NK-92 (cell line): ENCODE data around the gene CHCHD3.

Experiments
- DNase-seq: peaks from one replicate; lab custom pipeline; 2025; ENCODE audit not compliant: unreplicated experiment; lab: John Stamatoyannopoulos, UW

The CHCHD3 gene

DNA sequence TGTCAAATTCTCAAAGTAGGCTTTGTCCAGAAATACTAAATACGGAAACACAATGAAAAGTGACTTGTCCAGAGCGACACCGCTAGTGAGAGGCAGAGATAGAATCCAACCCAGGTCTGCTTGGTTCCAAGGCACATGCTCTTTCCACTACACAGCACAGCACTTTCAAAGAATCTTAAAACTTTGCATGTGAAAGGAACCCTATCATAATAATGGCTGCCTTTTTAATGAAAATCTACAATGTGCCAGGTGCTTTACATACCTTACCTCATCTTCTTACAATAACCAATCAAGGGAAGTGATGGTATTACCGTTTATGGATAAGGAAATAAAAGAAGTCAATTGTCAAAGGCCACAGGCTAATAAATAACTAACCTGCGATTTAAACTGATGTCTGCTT lies 2.6 kb downstream of the CHCHD3 start:
- DNase-seq = no peak

DNA sequence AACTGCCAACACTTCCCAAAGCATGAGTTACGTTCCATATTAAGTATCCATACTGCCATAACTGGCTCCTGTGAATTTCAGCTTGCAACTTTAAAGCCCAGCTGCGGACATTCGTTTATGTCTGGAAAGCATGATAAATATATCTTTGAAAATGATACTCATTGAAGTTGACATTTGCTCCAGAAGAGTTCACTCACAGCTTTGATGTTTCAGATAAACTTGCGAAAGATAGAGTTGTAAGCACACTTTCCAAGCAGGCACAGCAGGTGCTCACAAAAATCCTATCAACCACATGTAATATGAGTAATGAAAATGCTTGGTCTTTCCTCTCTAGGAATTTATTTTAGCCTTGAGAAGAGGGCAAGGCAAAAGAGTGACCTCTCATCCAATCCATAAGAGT lies 4.5 kb downstream of the CHCHD3 start:
- DNase-seq = no peak

DNA sequence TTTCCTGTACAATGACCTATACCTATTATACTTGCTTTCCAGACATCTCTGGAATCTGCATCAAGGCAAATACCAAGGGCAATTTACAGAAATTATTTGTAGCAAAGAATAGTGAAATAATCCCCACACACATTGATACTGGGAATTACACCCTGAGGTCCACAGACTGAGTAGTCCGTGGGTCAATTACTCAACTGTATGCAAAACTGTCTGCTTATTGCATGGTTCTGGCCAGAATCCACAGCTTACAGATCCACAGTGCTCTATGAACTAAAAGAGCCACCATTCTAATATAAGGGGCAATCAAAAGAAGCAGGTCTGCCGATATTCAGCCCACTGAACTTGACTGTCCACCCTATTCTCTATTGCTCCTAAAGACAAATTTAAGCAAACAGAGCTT lies 5.7 kb downstream of the CHCHD3 start:
- DNase-seq = no peak

DNA sequence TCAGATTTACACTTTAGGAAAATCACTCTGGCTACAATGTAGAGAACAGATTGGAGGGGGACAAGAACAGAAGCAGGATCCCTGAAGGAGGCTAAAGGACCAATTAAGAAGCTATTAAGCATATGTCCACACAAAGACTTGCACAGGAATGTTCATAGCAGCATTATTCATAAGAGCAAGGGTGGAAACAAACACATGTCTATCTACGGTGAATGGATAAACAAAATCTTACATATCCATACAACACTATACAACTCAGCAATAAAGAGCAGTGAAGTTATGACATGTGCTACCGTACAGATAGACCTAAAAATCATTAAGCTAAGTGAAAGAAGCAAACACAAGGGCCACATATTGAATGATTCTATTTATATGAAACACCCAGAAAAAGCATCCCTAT lies 10.4 kb downstream of the CHCHD3 start:
- no peak for DNase-seq

DNA sequence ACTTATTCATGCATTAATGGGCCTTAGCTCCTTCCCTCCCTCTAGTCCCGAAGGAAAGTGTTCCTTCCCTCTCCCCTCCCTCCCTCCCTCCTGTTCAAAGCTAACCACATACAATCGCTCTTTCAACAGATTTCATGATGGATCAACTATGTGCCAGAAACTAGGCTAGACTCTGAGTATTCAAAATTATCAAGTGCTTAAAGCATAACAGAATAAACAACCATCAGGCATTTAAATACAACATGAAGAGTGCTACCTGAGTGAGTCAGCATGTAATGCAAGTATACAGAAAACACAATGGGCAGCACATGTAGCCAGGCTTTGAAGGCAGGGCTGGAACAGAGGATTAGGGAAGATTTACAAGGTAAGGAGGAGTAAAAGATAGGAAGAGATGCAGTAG lies 11.3 kb downstream of the CHCHD3 start:
- no peak for DNase-seq

DNA sequence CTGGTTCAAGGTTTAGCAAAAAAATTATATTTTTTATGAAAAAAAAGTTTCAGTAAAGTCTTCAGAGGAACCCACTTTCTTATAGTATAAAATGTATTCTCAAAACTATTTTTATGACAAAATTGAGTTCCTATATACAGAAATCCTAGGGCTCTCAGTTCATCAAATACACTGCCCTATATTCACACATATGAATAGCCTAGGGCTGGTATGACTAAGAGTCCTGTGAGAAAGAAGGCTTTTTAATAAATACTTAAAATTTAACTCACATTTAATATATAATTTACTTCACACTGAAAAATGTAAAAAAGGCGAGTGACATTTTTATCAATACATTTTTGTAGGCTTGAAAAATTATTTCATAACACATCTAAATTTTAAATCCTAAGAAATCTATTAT lies 16.6 kb downstream of the CHCHD3 start:
- no peak for DNase-seq

DNA sequence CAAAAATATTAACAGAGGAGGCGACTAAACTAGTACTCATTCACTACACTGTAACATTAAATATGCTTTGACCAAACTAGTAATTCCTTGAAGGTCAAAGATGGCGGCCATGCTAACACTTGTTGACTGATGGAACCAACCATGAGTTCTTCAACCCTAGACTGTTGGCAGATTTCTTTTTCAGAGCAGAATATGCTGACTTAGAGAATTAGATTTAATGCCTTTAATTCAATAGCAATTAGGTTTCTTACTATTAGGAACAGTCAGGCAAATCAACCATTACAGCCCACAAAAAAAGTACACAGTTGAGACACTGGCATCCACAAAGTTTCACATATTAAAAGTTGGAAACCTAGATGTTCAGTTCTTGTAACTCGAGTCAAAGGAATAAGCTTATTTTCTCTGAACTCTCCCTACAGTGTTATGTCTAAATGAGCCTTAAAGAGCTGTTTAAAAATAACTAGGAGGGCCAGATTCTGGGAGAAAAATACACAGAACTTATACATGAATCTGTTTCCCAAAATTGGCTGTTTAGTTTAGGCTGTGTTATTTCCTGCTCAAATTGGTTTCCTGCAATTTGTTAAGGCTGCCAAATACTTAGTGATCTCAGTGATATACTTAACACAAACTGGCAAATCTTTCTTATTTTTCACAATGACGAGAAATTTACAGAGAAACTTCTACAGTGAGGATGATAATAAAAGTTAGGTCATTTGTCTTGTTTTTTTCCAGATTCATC lies 17.6 kb downstream of the CHCHD3 start:
- DNase-seq = no peak

DNA sequence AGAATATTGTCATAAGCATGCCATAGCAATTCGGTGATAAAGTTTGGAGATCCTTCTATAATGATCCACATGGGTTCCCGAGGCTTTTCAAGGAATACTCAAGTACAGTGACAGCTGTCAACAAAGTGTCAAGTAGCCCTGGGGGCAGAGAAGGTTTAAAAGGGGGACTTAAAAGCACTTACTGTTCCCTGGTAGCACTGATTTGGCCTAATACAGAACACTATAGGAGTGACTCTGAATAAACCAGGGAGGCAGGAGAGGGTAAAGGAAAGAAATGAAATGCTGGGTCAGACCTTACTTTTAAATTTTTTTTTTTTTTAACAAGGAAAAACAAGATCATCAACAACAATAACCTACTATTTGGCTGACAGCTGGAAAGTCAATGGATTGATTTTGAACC lies 20.1 kb downstream of the CHCHD3 start:
- DNase-seq = no peak

DNA sequence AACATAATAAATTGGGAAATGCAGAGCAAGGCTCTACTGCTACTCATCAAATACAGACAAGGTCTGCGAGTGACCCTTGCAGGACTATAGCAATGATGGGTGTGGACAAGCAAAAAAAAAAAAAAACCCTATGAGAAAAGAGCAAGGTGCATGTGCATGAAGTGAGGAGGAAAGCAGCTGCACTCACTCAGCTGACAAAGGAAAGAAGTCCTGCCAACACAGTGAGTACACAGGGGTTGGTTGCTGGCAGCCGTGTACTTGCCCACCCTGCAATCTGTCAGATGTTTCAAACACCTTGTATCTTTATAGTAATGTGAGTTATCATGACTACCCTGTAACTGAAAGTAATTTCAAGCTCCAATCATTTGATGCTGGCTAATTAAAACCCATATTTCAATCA lies 20.5 kb downstream of the CHCHD3 start:
- DNase-seq = no peak

DNA sequence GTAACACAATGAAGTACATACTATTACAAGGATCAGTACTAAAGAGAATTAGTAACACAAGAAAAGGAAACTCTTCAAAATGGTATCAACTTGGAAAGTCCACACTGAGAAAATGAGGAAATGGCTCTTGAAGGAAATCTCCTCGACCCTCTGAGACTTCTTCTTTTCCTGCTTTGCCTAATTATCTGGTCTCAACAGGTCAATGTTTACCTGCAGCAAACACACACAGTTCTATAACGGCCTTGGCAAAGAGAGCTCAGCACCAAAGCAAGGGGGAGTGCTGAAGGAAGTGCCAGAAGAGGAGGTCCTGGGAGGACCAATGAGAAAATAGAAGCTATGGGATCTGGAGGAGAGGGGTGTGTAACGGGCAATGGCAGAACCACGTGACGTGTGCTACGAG lies 21.9 kb downstream of the CHCHD3 start:
- no peak for DNase-seq

DNA sequence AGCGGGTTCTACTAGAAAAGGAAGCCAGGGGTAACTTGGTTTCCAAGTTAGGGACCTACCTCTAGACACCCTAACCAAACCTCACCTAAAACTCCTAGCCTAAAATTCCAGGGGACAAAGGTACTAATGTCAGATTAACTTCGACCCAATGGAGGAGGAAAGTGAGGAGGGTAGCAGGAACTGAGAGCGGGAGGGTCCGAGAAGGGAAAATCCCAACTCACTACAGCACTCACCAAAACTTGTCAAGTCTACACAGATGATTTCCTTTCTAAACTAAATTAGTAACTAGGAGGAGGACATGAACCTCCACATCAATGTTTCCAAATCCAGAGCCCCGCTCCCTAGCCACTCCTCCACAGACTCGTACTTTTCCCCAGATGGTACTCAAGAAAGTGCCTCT lies 22.6 kb downstream of the CHCHD3 start:
- DNase-seq = no peak

DNA sequence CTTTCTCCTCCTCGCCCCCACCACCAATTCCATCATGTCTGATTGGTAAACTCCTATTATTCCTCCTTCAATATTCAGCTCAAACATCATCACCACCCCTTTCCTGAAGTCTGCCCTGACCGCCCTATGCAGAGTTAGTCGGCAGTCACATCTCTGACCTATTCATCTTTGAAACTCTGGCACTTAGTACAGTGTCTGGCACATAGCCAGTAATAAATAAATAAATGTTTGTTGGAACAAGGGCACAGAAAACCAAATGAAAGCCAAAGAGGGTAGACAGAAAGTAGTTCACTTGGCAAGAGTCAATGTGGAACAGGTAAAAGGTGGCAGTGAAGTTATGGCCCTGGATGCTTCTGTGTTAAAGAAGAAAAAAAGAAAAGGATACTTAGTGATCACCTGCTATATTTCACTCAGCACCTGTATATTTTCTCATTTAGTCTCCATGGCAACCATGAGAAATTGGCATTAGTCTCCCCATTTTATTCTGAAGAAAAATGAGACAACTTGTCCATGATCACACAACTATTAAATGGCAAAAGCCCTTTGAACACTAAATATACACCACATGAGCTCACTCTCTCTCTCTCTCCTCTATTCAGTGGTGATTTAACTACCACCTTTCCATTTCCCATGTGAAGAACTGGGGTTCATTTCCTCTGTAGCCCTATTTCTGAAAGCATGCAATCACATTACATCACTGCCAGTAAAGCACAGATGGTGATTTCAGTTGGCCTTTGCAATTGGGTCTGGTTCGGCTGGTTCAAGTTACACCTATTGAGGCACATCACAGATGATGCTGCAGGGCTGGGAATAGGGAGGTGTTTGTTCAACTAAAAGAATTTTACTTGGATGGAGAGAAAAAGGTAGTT lies 25.3 kb downstream of the CHCHD3 start:
- DNase-seq = no peak

DNA sequence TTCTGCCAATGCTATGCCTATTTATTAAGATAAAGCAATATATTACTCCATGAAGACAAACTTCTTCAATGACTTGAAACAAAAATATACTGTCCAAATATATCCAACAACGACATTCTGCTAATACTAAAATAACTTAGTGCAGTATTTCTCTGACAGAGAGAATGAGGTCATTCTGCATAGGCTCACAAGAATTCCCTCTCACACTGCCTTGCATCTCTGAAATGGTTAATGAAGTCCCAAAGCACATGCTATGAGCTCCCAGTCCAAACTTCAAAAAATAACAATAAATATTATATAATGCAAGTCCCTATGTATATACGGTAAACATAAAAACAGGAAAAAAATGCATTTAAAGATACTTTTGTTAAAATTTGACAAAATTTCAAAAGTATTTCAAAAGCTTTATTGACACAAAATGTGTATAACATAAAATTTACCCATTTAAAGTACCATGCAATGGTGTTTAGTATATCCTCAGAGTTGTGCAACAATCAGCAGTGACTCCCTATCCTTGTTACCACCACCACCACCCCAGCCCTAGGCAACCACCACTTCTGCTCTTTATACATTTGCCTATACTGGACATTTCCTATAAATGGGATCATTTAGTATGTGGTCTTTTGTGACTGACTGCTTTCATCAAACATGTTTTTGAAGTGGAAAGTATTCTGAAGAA lies 27.6 kb downstream of the CHCHD3 start:
- no peak for DNase-seq

DNA sequence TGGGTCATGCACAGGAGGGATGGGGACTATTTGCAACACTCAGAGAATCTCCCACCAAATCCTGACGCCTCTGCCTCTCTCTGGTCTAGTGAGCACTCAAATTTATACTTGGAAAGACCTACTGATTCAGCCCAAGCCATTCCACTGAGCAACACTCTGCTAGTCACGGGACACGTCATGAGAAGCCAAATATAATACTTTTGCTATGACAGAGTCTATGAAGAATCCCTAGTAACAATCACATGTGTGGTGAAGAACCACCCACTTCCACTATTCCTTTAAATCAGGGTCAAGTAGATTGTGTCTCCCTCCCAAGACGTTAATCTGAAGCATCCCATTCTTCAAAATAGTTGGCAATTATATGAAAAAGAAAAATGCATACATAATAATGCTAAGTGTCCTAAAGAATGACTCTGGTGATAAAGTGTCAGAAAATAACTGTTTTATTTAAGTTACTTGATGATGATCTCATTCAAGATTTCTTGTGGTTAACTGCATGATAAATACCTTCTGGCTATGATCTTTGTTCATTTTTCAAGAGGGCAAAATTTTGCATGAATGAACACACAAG lies 28.5 kb downstream of the CHCHD3 start:
- no peak for DNase-seq

DNA sequence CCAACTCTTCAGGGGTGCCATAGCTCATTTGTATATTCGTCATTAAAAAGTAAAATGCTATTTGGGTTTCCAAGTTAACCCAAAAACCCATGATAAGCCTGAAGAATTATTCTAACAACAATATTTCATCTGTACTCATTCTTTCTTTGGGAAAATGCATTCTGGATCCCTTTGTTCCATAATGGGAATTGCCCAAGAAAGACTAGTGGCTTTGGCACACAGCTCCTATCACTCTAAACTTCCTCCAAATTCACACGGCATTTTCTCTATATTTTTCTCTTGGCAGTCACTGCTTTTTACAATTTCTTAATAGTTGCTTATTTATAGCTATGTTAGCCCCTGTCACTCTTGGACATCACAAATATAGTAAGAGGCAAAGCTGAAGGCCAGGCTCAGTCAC lies 29.1 kb downstream of the CHCHD3 start:
- no peak for DNase-seq

DNA sequence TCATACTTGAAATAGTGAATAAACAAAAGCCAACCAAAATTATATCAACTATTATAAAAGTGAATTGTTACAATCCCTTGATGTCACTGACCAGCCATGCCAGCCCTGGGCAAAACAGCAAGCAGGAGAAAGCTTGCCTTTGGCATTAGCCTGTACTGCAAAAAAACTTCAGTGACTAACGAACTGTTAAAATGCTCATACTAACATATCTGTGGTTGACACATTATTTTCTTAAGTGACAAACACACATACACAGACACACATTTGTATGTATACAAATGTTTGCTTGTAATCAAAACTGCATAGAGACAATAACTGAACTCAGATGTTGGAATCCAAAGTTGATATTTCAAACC lies 29.5 kb downstream of the CHCHD3 start:
- DNase-seq = no peak

DNA sequence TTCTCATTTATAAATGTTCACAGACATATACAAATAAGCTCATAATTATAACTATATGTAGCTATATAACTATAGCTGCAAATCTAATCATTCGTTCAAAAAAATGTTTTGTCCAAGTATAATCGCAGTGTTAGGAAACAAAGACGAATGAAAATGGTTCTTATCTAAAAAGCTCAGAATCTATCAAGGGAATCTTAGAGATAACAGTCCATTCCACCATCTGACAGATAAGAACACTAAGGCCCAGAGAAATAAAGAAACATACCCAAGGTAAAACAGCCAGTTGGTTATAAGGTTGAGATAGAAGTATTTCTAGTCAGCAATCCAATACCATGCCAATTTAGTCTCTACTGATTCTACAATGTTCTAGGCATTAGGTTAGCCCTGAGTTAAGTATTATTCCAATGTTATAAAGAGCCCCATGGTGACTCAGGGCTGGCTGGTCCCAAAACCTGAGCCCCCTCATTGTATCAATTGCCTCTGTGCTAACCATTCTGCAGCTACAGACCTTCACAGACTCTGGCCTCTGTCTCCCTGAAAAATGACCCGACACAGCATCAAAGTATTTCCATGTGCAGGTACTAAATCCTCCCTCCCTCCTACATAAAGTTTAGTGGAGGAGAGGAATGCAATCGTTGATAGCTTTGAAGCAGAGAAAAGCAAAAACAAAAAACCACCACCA lies 30.0 kb downstream of the CHCHD3 start:
- no peak for DNase-seq

DNA sequence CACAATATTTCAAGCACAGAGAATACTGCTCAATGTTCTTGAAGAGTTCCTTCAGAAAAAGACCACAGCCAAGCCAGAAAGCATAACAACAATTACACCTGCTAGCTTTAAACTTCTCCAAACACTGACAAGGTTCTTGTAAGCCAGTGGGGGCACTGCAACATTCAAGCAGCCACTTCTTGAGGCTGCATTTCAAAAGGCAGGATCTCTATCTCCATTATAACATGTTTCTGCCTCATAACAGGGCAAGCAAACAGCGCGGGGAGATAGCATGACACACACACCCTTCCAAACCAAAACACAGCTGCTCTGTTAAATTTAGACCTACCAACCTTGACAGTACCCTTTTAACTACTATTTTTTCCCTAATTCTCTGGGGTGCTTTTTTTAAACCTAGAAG lies 30.8 kb downstream of the CHCHD3 start:
- no peak for DNase-seq

DNA sequence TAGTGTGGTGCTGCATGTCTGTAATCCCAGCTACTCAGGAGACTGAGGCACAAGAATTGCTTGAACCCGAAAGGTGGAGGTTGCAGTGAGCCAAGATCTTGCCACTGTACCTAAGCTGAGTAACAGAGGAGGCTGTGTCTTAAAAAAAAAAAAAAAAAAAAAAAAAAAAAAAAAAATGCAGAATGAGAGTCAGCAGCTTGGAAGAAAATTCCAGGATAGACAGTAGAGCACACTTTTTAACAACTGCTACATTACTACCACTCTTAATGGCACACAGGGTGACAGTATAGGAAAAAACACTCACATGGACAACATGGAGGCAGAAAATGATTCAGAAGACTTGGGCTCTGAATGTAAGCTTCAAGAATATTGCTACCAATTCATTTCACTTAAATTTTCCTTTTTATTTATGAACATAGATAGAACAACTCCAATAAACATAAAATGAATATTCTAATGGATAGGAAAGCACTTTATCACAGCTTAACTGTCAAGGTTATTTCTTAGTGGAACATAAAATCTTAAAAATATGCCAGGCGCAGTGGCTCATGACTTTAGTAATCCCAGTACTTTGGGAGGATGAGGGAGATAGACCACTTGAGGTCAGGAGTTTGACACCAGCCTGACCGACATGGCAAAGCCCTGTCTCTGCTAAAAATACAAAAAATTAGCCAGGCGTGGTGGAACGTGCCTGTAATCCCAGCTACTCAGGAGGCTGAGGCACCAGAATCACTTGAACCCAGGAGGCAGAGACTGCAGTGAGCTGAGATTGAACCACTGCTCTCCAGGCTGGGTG lies 31.5 kb downstream of the CHCHD3 start:
- no peak for DNase-seq

DNA sequence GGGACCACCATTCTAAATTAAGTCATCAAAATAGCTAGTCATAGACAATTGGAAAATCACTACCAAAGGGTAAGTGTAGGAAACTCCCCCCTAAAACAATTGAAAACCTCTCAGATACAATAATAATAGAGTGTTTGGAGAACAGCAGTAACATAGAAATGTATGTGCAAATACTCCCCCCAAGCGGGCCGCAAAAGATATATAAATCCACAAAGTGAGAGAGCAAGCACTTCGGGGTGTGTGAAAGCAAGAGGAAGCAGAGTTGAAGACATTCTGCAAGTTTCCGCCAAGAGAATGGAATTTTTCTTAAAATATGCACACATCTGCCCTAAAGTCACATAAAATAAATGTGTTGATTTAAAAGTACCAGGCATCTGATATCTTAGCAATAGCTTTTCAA lies 33.3 kb downstream of the CHCHD3 start:
- DNase-seq = no peak
